Transverse colon (tissue), 3 donors: ENCODE data around the gene GTPBP8.

Source experiments
- EP300 ChIP-seq: sonication (generic); formaldehyde crosslinking; IDR thresholded peaks from one replicate; pipeline ENCODE4 v1.6.1; 2017; ENCODE audit warnings: antibody characterized with exemption, low read depth
- POLR2A ChIP-seq: fragments of 450-650 bp; IDR thresholded peaks from one replicate; pipeline ENCODE4 v1.6.1; 2016; ENCODE audit warnings: antibody characterized with exemption, mild to moderate bottlenecking, moderate library complexity
- TF ChIP-seq, protein P1 (sequence below), 5 experiments: fragments of 200-600 bp in 3 of 5; fragments of 450-650 bp in 2 of 5; sonication (generic) in 3 of 5; IDR thresholded peaks; 1 replicate in 2 of 5; 2 replicates in 3 of 5; pipeline ENCODE4 v1.5.1; 2016 to 2017; ENCODE audit warnings: antibody characterized with exemption in 5 of 5, inconsistent platforms in 3 of 5, mild to moderate bottlenecking in 2 of 5, moderate library complexity in 1 of 5

DNA sequence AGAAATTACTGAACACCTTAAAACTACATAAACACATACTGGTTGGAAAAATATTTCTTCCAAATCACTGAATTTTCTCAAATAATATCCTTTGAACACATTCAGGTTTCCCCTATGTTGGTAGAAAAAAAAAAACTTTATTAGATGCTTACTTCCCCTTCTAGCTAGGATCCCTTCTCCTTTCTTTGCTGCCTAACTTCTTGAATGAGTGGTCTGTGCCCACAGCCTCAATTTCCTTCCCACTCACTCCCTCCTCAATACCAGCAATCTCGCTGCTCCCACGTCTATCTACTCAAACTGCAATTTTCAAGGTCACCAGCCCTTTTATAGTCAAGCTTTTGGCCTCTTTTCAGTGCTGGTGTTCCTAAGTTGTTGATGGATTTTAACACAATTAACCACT lies 24.2 kb upstream of the GTPBP8 start:
- TF ChIP-seq, protein P1, sequence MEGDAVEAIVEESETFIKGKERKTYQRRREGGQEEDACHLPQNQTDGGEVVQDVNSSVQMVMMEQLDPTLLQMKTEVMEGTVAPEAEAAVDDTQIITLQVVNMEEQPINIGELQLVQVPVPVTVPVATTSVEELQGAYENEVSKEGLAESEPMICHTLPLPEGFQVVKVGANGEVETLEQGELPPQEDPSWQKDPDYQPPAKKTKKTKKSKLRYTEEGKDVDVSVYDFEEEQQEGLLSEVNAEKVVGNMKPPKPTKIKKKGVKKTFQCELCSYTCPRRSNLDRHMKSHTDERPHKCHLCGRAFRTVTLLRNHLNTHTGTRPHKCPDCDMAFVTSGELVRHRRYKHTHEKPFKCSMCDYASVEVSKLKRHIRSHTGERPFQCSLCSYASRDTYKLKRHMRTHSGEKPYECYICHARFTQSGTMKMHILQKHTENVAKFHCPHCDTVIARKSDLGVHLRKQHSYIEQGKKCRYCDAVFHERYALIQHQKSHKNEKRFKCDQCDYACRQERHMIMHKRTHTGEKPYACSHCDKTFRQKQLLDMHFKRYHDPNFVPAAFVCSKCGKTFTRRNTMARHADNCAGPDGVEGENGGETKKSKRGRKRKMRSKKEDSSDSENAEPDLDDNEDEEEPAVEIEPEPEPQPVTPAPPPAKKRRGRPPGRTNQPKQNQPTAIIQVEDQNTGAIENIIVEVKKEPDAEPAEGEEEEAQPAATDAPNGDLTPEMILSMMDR (IDR thresholded peaks at IDR 0.05): no peak
- TF ChIP-seq POLR2A: no peak
- no peak for TF ChIP-seq EP300
